ENCODE data around the gene ST7. TPM values are rescaled to one million over a fixed set of nuclear protein-coding genes. Genes with fewer than 3 reads are reported as not detected.
A peak's percentile ranks its signal among the peaks of the same experiment; 100 is the strongest.

ST7 gene
- total and polyA plus RNA-seq, 8 donors, result 7.5 to 49.0 (median 16.1) TPM

DNA sequence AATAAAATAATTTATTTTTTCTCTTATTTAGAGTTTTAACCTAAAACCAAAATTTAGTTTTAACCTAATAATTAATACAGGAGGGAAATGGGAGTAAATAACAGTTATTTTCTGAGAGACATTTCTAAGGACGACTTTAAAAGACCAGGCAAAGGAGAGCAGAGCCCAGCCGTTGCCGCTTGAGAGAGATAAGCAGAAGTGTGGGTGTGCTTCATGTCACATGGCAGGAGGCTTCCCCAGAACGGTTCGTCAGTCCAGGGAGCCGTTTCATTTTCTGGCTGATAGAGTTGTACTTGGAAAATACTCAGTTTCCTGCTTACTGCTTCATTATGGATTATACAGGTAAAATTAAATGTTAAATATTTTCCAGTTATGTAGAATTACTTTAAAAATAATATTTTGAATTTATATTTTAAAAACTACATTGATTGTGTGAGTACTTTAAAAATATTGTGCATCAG lies 61.4 kb downstream of the ST7 start:
- peak; percentile 56 to 77 for DNase-seq
- H3K9me3 ChIP-seq, result no peaks in the 10 kb centered on the region
- peaks cover 0 to 40% (median 16%) of the 10 kb centered on the region in 4 donors for H3K4me1 ChIP-seq
- 3 to 12% (median 4%) methylated on average over 6 of the region's 6 CpGs for WGBS, 5 donors
- H3K4me3 ChIP-seq, result peak overlapping the region in 2 of 4 donors; percentile 3 to 14
- TF ChIP-seq EP300 (IDR thresholded peaks at IDR 0.05), result no peak
- TF ChIP-seq POLR2A (IDR thresholded peaks at IDR 0.05), result no peak
- no peak for TF ChIP-seq CTCF (IDR thresholded peaks at IDR 0.05)
- TF ChIP-seq POLR2AphosphoS5 (IDR thresholded peaks at IDR 0.05), result peak in 2 of 3 donors; percentile 9 to 31
- no peaks in the 10 kb centered on the region for H3K36me3 ChIP-seq
- intact Hi-C loops (cut with DNase I; ENCODE audit: low total_unique reads), result no loop called here
- peak overlapping the region in 1 of 5 donors; percentile 7 for H3K27ac ChIP-seq
- H3K27me3 ChIP-seq, result no peaks in the 10 kb centered on the region

DNA sequence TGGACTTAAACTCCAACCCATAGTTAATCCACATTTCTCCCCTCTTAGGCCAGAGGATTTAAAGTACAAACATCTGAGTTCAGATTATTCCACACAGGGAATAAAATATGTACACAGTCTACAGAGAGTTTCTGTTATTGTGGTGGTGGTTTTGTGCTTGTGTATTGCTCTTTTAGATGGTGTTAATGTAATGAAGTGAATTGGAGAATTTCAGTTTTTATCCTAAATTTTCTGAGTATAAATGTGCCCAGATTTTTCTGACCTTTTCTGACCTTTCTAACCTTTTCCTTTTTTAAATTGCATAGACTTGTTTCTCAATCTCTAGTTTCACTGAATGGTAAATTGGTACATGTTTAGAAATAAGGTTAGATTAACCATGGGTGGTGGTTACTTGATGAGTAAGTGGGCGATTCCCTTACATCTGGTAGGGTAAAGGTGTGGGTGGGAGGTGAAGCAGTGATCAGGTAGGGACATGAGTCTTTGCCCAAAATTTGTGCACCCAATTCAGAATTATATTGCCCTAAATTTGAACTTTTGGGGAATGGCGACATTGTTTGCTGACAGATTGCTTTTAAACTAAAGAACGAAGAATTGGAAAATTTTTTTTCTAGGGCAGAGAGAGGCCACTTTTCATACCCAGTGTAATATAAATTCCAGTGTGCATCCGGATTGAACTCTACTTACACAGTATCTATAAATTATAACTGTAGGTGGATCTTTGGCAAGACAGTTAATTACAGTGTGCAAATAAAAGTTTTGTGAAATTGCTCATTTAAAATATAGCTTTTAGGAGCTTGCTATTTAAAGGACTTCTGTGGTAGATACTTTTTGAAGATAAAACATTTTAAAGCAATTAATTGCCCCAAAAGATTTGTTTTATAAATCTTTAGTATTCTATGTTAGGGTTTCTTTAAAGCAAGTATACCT lies 62.2 kb downstream of the ST7 start:
- 64 to 91% (median 90%) methylated on average over 4 of the region's 4 CpGs for WGBS, 5 donors
- no peak for DNase-seq
- H3K27me3 ChIP-seq, result no peaks in the 10 kb centered on the region
- H3K4me3 ChIP-seq, result peak overlapping the region in 2 of 4 donors; percentile 3 to 14
- intact Hi-C loops (cut with DNase I; ENCODE audit: low total_unique reads), result no loop called here
- peaks cover 0 to 41% (median 18%) of the 10 kb centered on the region in 4 donors for H3K4me1 ChIP-seq
- H3K27ac ChIP-seq, result no peak overlapping the region
- H3K36me3 ChIP-seq, result no peaks in the 10 kb centered on the region
- TF ChIP-seq EP300 (IDR thresholded peaks at IDR 0.05) (no peak), POLR2AphosphoS5 (IDR thresholded peaks at IDR 0.05) (no peak), POLR2A (IDR thresholded peaks at IDR 0.05) (no peak), CTCF (IDR thresholded peaks at IDR 0.05) (no peak)
- H3K9me3 ChIP-seq, result no peaks in the 10 kb centered on the region

- intact Hi-C loops (cut with DNase I; ENCODE audit: low total_unique reads), result no loop called here
- peaks cover 0 to 47% (median 25%) of the 10 kb centered on the region in 4 donors for H3K4me1 ChIP-seq
- H3K4me3 ChIP-seq, result no peak overlapping the region
- no peaks in the 10 kb centered on the region for H3K9me3 ChIP-seq
- 59 to 88% (median 86%) methylated on average over 4 of the region's 4 CpGs for WGBS, 5 donors
- no peaks in the 10 kb centered on the region for H3K36me3 ChIP-seq
- no peak for TF ChIP-seq POLR2A (IDR thresholded peaks at IDR 0.05)
- TF ChIP-seq POLR2AphosphoS5 (IDR thresholded peaks at IDR 0.05), result no peak
- no peak for TF ChIP-seq CTCF (IDR thresholded peaks at IDR 0.05)
- TF ChIP-seq EP300 (IDR thresholded peaks at IDR 0.05), result no peak
- no peak overlapping the region for H3K27ac ChIP-seq
- H3K27me3 ChIP-seq, result no peaks in the 10 kb centered on the region
- no peak for DNase-seq
Measured at GRCh38 chr7:117017017-117017451, 63.7 kb downstream of the ST7 start.

DNA sequence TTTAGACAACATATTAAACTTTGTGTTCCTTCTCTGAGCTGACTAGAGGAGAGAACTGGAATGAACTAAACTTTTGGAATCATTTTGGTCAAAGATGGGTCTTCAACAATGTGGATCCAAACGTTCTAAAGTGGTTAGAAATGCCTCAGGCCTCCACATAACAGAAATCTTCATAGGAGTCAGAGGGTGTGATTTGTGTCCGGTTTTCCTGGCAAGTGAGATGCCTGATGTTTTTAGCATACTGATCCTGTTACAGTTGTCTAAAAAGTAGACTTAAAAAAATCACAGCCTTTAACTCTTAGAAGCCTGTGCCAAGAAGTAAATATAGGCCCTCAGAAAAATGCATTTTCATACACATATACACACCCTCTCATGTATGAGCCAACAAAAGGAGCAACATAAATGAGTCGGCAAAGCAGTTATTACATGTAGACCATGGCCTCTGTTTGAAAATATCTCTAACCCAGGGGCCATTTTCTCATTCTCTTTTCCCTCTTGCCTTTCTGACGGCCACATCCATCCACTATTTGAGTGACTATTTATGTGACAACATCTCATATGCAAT lies 64.5 kb downstream of the ST7 start:
- DNase-seq, result no peak

More for the DNA sequence above, 64.5 kb downstream of the ST7 start:
- no peaks in the 10 kb centered on the region for H3K36me3 ChIP-seq
- WGBS, 5 donors, result 69 to 79% (median 75%) methylated on average over 4 of the region's 4 CpGs
- no peak overlapping the region for H3K27ac ChIP-seq
- intact Hi-C loops (cut with DNase I; ENCODE audit: low total_unique reads), result no loop called here
- TF ChIP-seq POLR2A (IDR thresholded peaks at IDR 0.05) (no peak), EP300 (IDR thresholded peaks at IDR 0.05) (no peak), CTCF (IDR thresholded peaks at IDR 0.05) (no peak), POLR2AphosphoS5 (IDR thresholded peaks at IDR 0.05) (no peak)
- no peak overlapping the region for H3K4me3 ChIP-seq
- peaks cover 0 to 48% (median 26%) of the 10 kb centered on the region in 4 donors for H3K4me1 ChIP-seq
- no peaks in the 10 kb centered on the region for H3K9me3 ChIP-seq
- H3K27me3 ChIP-seq, result no peaks in the 10 kb centered on the region
